DMS 273 treated with DMSO at 0.1 percent for 48 hours (cell line): Measurements from ENCODE around the gene CCDC102B.

Experiments used
- DNase-seq: peaks from one replicate; lab custom pipeline; 2025; lab: John Stamatoyannopoulos, UW

Gene CCDC102B

GRCh38 chr18:69097349-69097748 is 299.5 kb downstream of the CCDC102B start:
- no peak for DNase-seq

DNA sequence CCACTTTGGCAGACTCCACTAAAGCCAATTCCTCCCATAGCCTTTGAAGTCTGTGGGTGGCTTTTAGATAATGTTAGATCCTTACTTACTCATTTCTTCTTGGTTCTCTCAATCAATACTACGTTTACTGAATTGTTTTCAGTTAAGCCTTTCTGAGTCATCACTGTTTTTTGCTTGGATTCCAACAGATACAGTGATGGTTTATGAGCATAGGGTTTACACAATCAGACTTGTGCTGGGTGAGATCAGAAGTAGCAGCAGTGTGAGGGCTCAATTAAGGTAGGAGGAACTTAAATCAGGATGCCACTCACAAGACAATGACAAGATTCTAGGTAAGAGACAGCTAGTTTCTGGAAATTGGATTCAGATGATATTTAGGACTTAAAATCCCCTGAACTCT is 305.1 kb downstream of the CCDC102B start:
- DNase-seq: no peak
